GDM1 (cell line): ENCODE results near the gene MINDY4.

ENCODE experiments used
- DNase-seq: peaks from one replicate; lab custom pipeline; 2025; lab: John Stamatoyannopoulos, UW

MINDY4 gene

DNA sequence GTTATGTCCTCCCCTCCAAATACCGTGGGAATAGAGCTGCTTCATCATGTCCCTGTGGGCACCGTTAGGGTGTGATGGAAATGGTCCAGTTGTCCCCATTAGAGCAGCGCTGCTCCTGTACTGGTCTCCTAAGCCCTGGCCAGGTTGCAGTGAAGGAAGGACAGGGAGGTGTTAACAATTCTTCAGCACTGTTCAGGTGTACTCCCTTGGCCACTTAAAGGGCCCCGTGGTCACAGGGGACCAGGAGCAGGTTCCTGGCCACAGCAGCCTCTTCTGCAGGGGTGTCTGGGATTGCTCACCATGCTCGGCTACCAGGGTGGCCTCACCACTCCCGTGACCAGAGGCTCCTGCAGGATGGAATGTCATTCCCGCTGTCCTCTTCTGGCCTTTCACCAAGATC, 65.8 kb downstream of the MINDY4 start:
- DNase-seq: no peak

DNA sequence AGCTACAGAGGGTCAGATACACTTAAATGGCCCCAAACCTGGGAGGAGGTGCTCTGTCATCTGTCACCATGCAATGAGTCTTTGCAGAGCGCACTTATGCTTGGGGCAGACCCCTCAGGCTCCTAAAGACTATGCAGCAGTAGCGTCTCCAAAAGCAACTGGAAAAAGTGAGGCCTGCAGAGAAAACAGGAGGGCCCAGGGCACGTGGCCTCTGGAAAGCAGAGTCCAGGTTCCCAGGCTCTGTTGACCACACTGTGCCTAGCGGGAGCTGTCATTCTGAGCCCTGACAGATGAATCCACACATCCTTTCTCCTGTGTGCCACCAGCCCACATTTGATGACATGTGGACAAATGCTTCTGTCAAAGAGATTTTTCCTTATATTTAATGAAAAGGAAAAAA, 66.4 kb downstream of the MINDY4 start:
- DNase-seq: no peak

- no peak for DNase-seq
Measured at GRCh38 chr7:30838008-30838407, 66.8 kb downstream of the MINDY4 start.

GRCh38 chr7:30840141-30841024, 69.2 kb downstream of the MINDY4 start:
- DNase-seq: no peak

- DNase-seq: no peak
Measured at GRCh38 chr7:30841025-30841735, 70.0 kb downstream of the MINDY4 start.

GRCh38 chr7:30841801-30842541, 70.8 kb downstream of the MINDY4 start:
- no peak for DNase-seq

DNA sequence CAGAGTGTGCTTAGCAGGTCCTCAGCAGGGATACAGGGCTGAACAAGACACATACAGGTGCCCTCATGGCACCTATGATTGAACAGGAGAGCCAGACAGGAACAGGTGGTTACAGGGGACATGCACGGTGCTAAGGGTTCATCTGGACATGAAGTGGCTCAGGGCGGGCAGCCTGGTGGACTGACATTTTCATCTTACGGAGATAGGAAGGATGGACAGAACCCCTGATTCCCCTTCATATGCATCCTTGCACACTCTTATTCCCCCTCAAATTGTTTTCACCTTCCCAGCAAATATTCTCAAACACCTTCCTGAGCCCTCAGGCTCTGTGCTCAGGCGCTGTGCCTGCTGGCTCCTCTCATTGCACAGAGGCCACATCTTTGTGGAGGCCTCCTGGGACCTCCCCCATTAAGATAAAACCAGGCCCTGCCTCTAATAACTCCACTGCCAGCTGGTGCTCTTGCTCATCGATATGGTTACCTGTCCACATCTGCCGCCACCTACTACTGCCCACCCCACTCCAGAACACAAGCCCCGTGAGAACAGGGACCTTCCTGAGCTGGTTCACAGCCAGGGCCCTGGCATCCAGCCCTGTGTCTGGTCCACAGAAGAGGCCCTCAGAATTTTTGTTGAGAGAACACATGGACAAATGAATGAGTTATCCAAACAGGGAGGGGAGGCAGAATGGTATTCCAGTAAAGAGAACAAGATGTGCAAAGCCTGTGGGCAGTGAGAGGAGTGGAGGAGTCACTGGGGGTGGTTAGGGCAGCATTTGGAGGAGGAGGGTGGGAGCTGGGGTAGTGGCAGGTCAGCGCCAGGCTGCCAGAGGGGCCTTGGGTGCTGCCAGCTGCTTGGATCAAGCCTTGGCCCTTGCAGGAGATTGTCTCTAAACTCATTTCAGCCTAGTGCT, 71.6 kb downstream of the MINDY4 start:
- no peak for DNase-seq

DNA sequence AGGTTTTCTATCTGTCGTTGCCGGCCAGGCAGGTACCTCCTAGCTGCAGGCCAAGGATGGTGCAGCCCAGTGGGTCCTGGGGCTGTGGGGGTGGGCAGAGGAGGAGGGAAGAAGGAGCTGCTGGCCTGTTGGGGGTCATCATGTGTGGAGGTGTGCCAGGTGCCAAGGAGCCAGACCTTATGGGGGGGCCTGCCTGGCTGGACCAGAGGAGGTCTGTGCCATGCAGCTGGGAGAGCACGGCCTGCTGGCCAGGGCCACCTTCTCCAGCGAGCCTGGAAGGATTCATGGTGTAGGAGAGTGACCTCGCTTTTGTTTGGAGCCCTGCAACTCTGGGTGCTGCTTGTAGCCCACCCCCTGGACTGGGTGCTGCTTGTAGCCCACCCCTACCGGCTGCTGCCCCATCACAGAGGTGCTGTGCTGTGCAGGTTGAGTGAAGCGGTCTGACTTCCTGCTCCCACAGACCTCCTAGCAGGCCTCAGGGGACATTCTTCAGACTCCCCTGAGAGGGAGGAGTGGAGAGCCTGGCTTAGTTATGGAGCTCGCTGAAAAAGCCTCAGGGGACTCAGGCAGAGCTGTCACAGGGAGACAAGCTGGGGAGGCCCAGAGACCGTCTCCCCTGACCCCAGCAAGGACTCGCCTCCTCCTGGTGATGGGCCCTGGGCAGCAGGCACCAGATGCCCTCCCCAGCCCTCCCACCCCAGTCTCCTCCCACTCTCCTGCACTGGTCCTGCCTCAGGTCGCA, 72.7 kb downstream of the MINDY4 start:
- no peak for DNase-seq

DNA sequence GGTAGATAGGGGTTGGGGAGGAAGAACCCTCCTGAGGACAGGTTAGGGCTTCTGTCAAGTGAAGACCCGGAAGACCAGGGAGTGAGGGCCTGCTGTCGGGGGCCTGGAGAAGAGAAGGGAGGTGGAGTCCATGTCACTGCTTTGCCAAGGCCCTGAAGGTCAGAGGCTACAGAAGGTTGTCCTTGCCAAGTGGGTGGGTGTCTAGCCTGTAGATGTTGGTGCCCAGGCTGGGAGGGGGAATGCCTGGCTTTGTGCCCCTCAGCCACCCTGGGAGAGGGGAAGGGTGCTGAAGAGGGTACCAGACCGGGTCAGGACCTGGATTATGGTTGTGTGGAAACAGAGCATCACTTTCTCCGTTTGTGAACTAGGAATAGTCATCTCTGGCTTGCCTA, 73.3 kb downstream of the MINDY4 start:
- no peak for DNase-seq

DNA sequence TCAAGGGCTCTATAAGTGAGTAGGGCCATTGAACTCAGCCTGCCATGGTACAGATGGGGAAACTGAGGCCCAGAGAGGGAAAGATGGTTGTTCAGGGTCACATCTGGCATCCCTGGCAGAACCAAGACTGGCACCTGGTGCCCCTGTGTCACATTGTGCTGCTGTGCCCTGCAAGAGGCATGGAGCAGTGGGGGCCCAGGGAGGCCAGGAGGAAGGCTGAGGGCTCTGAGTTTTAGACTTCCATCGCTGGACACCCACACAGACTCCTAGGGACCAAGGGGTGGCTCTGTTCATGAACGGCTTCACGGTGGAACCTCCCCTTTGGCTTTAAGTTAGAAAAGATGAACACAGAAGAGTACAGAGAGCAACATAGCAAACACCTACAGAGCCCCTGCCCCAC, 73.7 kb downstream of the MINDY4 start:
- DNase-seq: no peak

DNA sequence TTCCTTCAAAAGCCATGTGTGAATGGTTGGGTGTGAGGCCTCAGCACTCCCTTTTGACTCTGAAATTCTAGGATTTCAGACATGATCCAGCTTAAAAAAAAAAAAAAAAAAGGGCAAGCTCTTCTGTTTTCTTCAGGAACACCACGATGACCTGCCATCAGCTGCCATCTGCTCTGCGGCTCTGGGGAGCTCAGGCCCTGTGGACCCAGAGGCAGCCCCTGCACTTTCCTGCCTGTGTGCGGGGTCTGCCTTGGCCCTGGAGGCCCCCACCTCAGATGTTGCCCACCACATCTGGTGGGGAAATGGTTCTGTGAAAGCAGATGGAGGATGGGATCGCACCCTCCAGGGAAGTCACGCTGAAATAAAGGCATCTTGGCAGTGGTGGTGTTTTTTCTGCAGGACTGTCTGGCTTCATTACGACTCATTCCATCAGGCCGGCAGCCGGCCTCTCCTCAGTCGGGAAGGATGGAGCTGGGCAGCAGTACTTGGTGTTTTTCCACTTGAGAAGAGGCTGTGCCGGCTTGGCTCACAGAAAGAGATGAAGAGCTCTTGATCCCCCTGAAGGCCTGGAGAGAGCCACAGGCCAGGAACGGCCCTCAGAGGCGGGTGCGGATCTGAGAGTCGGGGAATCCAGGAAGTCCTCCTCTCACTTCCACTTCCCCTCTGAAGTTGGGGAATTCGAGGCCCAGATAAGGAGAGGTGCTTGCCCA, 74.4 kb downstream of the MINDY4 start:
- DNase-seq: no peak

DNA sequence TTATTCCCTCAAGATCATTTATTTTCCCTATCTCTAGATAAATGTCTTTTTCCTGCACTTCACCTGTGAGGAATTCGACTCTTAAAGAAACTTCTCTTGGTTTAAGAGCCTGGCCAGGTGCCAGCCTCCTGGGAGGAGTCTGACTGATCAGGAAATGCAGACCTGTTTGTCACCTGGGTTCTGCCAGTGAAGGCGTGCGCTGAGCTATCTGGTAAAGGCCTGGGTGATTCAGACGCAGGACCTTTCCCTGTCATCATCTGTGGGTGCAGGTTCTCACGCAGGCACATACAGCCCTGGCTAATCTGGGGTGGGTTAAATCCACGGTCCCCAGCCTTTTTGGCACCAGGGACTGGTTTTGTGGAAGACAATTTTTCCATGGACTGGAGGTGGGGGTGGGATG, 75.2 kb downstream of the MINDY4 start:
- DNase-seq: no peak

DNA sequence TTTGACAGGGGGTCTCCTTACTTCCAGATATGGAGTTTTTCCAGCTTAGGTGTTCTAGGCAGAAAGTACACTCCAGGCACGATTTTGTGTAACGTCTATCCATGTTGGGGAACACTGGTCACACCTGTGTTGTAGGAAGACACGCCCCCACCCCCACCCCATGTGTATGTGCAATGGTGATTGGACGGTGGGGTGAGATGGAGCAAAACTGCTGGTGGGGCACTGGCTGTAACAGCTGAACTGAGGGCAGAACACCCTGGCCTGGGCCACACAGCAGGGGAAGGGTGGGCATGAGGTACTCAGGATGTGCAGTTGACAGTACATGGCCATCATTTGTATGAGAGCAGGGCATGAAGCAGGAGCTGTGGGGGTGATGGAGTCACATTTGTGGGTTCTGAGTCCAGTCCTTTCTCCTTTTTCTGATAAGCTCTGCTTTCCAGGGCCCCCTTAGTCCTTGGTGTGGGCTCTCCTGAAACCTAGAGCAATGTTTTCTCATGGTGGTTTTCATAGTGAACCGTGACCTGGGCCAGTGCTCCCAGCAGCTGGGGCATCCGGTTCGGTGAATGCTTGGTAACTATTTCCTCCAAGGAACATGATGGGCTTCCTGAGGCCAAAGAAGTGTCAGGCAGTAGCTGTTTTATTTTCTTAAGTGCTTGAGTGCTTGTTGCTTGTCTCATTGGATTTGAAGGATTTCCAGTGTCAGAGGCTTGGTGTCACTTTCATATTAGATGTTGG, 77.1 kb downstream of the MINDY4 start:
- DNase-seq: no peak

DNA sequence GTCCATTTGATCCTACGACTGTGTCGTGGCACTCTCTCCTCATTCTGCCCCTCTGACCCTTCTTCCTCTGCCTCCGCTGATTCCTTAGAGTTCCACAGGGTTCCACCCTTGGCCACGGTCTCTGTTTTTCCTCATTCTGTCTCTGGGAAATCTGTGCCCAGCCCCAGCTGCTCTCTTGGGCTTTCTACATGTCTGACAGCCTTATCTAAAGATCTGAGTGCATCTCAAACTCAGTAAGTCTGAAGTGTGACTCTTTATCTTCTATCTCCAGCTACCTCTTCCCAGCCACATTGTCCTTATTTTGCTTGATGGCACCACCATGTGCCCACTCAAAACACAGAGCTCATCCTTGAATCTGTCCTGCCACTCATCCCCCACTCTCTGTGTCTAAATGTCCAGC, 78.3 kb downstream of the MINDY4 start:
- no peak for DNase-seq

GRCh38 chr7:30850426-30850825, 79.2 kb downstream of the MINDY4 start:
- no peak for DNase-seq

DNA sequence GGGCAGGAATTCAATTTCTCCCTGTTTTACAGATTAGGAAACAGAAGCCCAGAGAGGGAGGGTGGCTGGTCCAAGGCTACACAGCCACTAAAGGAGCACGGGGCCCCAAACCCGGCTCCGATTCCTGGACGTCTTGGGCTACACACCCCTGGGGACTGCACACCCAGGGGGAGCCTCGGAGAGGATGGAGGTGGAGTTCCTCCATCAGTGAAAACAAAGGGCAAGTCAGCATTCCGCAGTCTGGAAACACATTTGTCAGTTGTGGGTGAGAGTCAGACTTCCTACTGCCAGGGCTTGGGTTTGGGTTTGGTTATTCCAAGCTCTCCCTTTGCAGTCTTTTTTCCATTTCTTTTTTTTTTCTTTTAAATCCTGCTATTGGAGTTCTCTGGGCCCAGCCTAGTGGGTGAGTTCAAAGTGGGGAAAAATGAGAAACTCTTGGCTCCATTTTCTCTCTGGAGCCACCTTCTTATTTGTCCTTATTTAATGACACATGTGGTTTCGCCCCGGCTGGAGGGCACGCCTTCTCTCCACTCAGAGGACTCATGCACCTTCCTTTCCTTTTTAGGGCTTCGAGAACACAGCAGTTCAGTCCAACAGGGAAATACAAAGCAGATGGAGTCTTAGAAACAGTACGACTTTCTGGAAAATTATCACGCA, 80.6 kb downstream of the MINDY4 start:
- no peak for DNase-seq

GRCh38 chr7:30852308-30852684, 81.1 kb downstream of the MINDY4 start:
- no peak for DNase-seq

DNA sequence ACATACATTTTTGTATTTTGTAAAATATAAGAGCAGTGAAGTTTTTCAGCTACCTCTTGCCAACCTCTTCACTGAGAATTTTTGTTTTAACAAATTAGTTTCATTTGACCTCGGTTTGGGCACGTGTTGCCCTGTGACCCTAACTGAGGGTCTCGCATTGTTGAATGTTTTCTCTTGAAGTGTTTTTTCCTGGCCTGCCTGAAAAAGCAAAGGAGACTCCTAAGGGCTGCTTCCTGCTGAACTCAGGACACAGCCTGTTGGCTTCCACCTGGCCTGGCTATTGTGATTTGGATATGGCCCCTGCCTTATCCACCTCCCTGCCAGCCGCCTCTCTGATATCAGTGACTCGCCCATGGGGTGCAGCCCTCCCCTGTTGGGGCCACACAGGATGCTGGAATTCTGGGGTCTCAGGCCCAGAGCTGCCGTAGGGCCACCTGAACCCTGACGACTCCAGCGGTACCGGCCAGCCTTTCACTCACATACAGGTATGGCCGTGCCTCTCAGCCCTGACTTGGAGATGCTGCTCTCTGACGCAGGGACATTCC, 81.6 kb downstream of the MINDY4 start:
- no peak for DNase-seq

DNA sequence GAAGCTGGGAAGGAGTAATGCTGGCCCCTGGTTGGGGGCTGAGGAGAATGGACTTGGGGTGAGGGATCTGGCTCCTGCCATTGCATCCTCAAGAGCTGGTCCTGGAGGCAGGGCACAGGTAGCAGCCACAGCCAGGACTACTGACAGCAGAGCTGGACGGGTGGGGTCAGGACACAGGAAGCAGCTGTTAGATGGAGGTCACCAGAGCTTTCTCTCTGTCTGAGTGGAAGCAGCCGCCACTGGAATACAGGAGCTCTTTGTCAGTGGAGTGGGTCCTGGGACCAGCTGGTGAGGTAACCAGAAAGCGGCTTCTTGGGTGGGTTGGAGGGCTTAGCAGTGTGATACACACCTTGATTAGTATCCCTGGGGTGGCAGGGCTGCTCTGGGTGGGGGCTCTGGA, 82.4 kb downstream of the MINDY4 start:
- no peak for DNase-seq
